Measurements from ENCODE around the gene INSR.

GRCh38 chr19:7122701-7123100 is 171.5 kb downstream of the INSR start:
- TF ChIP-seq, protein P1, sequence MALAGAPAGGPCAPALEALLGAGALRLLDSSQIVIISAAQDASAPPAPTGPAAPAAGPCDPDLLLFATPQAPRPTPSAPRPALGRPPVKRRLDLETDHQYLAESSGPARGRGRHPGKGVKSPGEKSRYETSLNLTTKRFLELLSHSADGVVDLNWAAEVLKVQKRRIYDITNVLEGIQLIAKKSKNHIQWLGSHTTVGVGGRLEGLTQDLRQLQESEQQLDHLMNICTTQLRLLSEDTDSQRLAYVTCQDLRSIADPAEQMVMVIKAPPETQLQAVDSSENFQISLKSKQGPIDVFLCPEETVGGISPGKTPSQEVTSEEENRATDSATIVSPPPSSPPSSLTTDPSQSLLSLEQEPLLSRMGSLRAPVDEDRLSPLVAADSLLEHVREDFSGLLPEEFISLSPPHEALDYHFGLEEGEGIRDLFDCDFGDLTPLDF (CRISPR knock-in tag; IDR thresholded peaks at IDR 0.05): no peak
- TF ChIP-seq, protein P2, sequence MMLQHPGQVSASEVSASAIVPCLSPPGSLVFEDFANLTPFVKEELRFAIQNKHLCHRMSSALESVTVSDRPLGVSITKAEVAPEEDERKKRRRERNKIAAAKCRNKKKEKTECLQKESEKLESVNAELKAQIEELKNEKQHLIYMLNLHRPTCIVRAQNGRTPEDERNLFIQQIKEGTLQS (CRISPR knock-in tag; conservative IDR thresholded peaks at IDR 0.05): no peak
- TF ChIP-seq, protein P3, sequence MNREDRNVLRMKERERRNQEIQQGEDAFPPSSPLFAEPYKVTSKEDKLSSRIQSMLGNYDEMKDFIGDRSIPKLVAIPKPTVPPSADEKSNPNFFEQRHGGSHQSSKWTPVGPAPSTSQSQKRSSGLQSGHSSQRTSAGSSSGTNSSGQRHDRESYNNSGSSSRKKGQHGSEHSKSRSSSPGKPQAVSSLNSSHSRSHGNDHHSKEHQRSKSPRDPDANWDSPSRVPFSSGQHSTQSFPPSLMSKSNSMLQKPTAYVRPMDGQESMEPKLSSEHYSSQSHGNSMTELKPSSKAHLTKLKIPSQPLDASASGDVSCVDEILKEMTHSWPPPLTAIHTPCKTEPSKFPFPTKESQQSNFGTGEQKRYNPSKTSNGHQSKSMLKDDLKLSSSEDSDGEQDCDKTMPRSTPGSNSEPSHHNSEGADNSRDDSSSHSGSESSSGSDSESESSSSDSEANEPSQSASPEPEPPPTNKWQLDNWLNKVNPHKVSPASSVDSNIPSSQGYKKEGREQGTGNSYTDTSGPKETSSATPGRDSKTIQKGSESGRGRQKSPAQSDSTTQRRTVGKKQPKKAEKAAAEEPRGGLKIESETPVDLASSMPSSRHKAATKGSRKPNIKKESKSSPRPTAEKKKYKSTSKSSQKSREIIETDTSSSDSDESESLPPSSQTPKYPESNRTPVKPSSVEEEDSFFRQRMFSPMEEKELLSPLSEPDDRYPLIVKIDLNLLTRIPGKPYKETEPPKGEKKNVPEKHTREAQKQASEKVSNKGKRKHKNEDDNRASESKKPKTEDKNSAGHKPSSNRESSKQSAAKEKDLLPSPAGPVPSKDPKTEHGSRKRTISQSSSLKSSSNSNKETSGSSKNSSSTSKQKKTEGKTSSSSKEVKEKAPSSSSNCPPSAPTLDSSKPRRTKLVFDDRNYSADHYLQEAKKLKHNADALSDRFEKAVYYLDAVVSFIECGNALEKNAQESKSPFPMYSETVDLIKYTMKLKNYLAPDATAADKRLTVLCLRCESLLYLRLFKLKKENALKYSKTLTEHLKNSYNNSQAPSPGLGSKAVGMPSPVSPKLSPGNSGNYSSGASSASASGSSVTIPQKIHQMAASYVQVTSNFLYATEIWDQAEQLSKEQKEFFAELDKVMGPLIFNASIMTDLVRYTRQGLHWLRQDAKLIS (CRISPR knock-in tag; IDR thresholded peaks at IDR 0.05; ENCODE audit: borderline replicate concordance): no peak
- TF ChIP-seq ETV6 (CRISPR knock-in tag; IDR thresholded peaks at IDR 0.05) (no peak), NR3C1 (CRISPR knock-in tag; conservative IDR thresholded peaks at IDR 0.05; ENCODE audit: low read depth) (no peak), SP1 (CRISPR knock-in tag; conservative IDR thresholded peaks at IDR 0.05) (no peak), SMAD4 (CRISPR knock-in tag; IDR thresholded peaks at IDR 0.05) (no peak), ZNF263 (CRISPR knock-in tag; IDR thresholded peaks at IDR 0.05; ENCODE audit: low read depth) (no peak), NR1H2 (CRISPR knock-in tag; IDR thresholded peaks at IDR 0.05) (no peak), NFYB (CRISPR knock-in tag; conservative IDR thresholded peaks at IDR 0.05; ENCODE audit: low read depth) (no peak), USF1 (CRISPR knock-in tag; IDR thresholded peaks at IDR 0.05) (no peak)
- TF ChIP-seq, protein P4, sequence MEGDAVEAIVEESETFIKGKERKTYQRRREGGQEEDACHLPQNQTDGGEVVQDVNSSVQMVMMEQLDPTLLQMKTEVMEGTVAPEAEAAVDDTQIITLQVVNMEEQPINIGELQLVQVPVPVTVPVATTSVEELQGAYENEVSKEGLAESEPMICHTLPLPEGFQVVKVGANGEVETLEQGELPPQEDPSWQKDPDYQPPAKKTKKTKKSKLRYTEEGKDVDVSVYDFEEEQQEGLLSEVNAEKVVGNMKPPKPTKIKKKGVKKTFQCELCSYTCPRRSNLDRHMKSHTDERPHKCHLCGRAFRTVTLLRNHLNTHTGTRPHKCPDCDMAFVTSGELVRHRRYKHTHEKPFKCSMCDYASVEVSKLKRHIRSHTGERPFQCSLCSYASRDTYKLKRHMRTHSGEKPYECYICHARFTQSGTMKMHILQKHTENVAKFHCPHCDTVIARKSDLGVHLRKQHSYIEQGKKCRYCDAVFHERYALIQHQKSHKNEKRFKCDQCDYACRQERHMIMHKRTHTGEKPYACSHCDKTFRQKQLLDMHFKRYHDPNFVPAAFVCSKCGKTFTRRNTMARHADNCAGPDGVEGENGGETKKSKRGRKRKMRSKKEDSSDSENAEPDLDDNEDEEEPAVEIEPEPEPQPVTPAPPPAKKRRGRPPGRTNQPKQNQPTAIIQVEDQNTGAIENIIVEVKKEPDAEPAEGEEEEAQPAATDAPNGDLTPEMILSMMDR (IDR thresholded peaks at IDR 0.05): no peak
- TF ChIP-seq, protein P5, sequence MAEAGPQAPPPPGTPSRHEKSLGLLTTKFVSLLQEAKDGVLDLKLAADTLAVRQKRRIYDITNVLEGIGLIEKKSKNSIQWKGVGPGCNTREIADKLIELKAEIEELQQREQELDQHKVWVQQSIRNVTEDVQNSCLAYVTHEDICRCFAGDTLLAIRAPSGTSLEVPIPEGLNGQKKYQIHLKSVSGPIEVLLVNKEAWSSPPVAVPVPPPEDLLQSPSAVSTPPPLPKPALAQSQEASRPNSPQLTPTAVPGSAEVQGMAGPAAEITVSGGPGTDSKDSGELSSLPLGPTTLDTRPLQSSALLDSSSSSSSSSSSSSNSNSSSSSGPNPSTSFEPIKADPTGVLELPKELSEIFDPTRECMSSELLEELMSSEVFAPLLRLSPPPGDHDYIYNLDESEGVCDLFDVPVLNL (CRISPR knock-in tag; IDR thresholded peaks at IDR 0.05; ENCODE audit: borderline replicate concordance, low read depth): no peak
- TF ChIP-seq, protein P6, sequence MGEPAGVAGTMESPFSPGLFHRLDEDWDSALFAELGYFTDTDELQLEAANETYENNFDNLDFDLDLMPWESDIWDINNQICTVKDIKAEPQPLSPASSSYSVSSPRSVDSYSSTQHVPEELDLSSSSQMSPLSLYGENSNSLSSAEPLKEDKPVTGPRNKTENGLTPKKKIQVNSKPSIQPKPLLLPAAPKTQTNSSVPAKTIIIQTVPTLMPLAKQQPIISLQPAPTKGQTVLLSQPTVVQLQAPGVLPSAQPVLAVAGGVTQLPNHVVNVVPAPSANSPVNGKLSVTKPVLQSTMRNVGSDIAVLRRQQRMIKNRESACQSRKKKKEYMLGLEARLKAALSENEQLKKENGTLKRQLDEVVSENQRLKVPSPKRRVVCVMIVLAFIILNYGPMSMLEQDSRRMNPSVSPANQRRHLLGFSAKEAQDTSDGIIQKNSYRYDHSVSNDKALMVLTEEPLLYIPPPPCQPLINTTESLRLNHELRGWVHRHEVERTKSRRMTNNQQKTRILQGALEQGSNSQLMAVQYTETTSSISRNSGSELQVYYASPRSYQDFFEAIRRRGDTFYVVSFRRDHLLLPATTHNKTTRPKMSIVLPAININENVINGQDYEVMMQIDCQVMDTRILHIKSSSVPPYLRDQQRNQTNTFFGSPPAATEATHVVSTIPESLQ (CRISPR knock-in tag; IDR thresholded peaks at IDR 0.05): no peak

All from WTC11 (cell line).